HCT116 (cell line): ENCODE measurements around the gene UQCRQ.

Experiments used
- EGR1 ChIP-seq: IDR thresholded peaks from 2 replicates; pipeline ENCODE4 v1.6.1; 2012; ENCODE audit warnings: low read depth
- POLR2A ChIP-seq: IDR thresholded peaks from 2 replicates; pipeline ENCODE4 v1.7.0; 2011; ENCODE audit warnings: borderline replicate concordance; ENCODE audit not compliant: insufficient read depth, insufficient read length; ENCODE audit errors: extremely low read depth
- SP1 ChIP-seq: IDR thresholded peaks from 2 replicates; pipeline ENCODE4 v1.6.1; 2012; ENCODE audit warnings: low read depth
- TF ChIP-seq, protein P1 (sequence below), 3 experiments: fragments of 200-600 bp in 1 of 3; sonication (generic) in 1 of 3; IDR thresholded peaks in 2 of 3; conservative IDR thresholded peaks in 1 of 3; 2 replicates each; pipeline ENCODE4 v1.5.1; 2012 to 2017; ENCODE audit warnings: low read depth in 2 of 3, low read length in 2 of 3, antibody characterized with exemption in 1 of 3, borderline replicate concordance in 1 of 3, control low read depth in 1 of 3, mild to moderate bottlenecking in 1 of 3, mixed read lengths in 1 of 3, mixed run types in 1 of 3, moderate library complexity in 1 of 3; ENCODE audit not compliant: insufficient read depth in 1 of 3

DNA sequence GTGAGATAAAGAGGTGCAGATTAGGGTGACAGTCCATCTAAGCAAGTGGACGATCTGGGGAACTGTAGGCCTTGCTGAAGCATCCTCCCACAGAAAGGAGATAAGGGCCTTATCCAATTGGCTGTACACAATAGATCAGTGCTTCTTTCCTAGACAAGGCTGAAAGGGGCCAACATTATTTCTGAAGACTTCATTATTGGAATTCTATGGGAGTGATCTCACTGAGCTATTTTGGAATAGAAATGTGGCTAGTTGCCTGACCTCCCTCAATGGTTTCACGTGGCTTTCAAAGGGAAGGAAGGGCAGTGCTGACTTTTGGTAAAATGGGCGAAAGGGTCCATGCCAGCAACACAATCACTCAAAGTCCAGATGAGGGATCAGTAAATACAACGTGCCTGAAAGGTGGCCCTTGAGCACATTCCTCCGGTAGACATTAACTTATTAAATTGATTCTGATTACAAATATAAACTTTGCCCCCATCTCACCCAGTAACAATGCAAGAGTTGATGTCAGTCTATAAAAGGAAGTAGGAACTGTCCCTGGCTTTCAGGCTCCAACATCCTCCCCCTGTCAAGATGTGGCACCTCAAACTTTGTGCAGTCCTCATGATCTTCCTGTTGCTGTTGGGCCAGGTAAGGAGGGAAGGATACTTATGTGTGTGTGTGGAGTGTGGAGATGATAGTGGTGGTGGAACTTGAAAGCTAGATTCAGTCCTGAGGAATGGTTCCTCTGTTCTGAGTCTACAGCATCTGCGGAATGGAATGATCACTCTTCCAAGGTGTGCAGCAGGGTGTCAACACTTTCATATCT, 6.9 kb downstream of the UQCRQ start, which contains the start of gene LEAP2:
- TF ChIP-seq, protein P1, sequence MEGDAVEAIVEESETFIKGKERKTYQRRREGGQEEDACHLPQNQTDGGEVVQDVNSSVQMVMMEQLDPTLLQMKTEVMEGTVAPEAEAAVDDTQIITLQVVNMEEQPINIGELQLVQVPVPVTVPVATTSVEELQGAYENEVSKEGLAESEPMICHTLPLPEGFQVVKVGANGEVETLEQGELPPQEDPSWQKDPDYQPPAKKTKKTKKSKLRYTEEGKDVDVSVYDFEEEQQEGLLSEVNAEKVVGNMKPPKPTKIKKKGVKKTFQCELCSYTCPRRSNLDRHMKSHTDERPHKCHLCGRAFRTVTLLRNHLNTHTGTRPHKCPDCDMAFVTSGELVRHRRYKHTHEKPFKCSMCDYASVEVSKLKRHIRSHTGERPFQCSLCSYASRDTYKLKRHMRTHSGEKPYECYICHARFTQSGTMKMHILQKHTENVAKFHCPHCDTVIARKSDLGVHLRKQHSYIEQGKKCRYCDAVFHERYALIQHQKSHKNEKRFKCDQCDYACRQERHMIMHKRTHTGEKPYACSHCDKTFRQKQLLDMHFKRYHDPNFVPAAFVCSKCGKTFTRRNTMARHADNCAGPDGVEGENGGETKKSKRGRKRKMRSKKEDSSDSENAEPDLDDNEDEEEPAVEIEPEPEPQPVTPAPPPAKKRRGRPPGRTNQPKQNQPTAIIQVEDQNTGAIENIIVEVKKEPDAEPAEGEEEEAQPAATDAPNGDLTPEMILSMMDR (IDR thresholded peaks at IDR 0.05 in 2 of 3, conservative IDR thresholded peaks at IDR 0.05 in 1 of 3; ENCODE audit: borderline replicate concordance in 1 of 3, insufficient read depth in 1 of 3, low read depth in 2 of 3, low read length in 2 of 3): no peak
- no peak for TF ChIP-seq SP1
- TF ChIP-seq EGR1: no peak
- no peak for TF ChIP-seq POLR2A
